Astrocyte of the spinal cord (primary cell): ENCODE results near the gene NECAP2.

Experiments
- DNase-seq: peaks from one replicate; pipeline ENCODE4 v3.0.0; 2011; ENCODE audit warnings: low read depth, low spot score
- H3K4me3 ChIP-seq: 2 replicates; pipeline ENCODE4 v1.5.1; 2011; ENCODE audit warnings: low read depth, mild to moderate bottlenecking, low read length, moderate library complexity
- CTCF ChIP-seq: IDR thresholded peaks from 2 replicates; pipeline ENCODE4 v1.5.1; 2012; ENCODE audit warnings: low read depth, mild to moderate bottlenecking, low read length, inconsistent platforms
- in situ Hi-C: cut with HindIII; loops from 2 replicates; pipeline ENCODE4 v1.10.0; 2017; ENCODE audit warnings: low sequenced_read_pairs

Gene NECAP2

GRCh38 chr1:16410803-16411202, 29.7 kb upstream of the NECAP2 start:
- no peak for DNase-seq
- in situ Hi-C loops: no loop called here

DNA sequence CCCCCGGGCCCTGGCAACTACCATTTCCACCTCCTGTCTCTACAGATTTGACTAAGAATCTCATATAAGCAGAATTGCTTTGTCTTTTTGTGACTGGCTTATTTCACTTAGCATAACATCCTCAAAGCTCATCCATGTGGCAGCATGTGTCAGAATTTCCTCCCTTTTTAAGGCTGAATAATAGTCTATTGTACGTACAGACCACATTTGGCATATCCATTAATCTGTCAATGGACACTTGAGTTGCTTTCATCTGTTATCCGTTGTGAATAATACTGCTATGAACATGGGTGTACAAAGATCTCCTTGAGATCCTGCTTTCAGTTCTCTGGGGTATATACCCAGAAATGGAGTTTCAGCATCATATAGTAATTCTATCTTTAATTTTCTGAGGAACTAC, 27.3 kb upstream of the NECAP2 start:
- no peak for DNase-seq
- in situ Hi-C loops: no loop called here
- H3K4me3 ChIP-seq: no peak overlapping the region
- no peak for TF ChIP-seq CTCF

More at GRCh38 chr1:16410803-16411202, 29.7 kb upstream of the NECAP2 start:
- no peak for TF ChIP-seq CTCF
- no peak overlapping the region for H3K4me3 ChIP-seq

- in situ Hi-C loops: no loop called here
- no peak for DNase-seq
These were observed 21.6 kb upstream of the NECAP2 start for GRCh38 chr1:16418823-16419425.

DNA sequence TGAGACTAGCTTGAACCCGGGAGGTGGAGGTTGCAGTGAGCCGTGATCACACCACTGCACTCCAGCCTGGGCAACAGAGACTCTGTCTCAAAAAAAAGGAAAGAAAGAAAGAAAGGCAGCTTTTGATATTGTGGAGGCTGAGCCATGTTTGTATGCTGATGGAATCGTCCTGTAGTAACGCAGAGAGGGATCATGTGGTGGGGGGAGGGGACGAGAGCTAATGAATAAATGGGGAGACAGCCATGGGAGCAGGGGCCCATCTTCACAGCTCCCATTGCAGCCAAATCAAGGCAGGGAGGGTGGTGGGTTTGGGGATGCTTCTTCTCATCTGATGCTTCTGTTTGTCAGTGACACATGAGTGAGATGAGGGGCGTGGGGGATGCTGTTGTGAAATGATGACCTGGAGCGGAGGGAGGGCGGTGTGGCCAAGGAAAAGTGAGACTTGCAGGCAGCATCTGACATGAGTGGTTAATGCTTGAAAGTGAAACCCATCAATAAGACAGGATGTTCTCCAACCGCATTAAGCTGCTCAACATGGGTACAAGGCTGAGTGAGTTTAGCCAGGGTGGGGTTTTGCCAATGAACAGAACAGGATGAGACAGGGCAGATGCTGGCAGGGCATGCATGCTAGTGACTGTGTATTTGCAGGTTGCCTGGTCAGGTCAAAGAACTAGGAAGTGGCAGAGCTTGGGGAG, 20.0 kb upstream of the NECAP2 start:
- no peak for TF ChIP-seq CTCF
- DNase-seq: no peak
- in situ Hi-C loops: no loop called here
- no peak overlapping the region for H3K4me3 ChIP-seq

More at GRCh38 chr1:16418823-16419425, 21.6 kb upstream of the NECAP2 start:
- no peak for TF ChIP-seq CTCF
- H3K4me3 ChIP-seq: no peak overlapping the region

- in situ Hi-C loops: no loop called here
- no peak overlapping the region for H3K4me3 ChIP-seq
- DNase-seq: no peak
- TF ChIP-seq CTCF: no peak
These were observed 19.3 kb upstream of the NECAP2 start for GRCh38 chr1:16421201-16421600.

GRCh38 chr1:16422041-16422440, 18.5 kb upstream of the NECAP2 start:
- no peak for TF ChIP-seq CTCF
- in situ Hi-C loops: no loop called here
- H3K4me3 ChIP-seq: no peak overlapping the region
- DNase-seq: no peak
